Endothelial cell of umbilical vein (primary cell): Measurements from ENCODE around the gene VEGFA.

Source experiments
- EZH2 ChIP-seq: IDR thresholded peaks from 2 replicates; pipeline ENCODE4 v1.6.1; 2012; ENCODE audit warnings: borderline replicate concordance, low read depth, mild to moderate bottlenecking, moderate library complexity, low read length, inconsistent platforms; ENCODE audit not compliant: severe bottlenecking
- FOS ChIP-seq: IDR thresholded peaks from 2 replicates; pipeline ENCODE4 v1.6.1; 2011; ENCODE audit warnings: mild to moderate bottlenecking, low read length, moderate library complexity, borderline replicate concordance; ENCODE audit not compliant: insufficient read depth
- GATA2 ChIP-seq: IDR thresholded peaks from 2 replicates; pipeline ENCODE4 v1.7.0; 2011; ENCODE audit warnings: low read depth, mild to moderate bottlenecking, moderate library complexity, mixed read lengths, low read length; ENCODE audit not compliant: insufficient read length, insufficient read depth
- MYC ChIP-seq: IDR thresholded peaks from one replicate; pipeline ENCODE4 v1.6.1; 2011; ENCODE audit warnings: mild to moderate bottlenecking, low read depth, low read length
- POLR2A ChIP-seq: IDR thresholded peaks from 2 replicates; pipeline ENCODE4 v1.6.1; 2012; ENCODE audit warnings: low read depth, mild to moderate bottlenecking, control low read depth, low read length
- POLR2AphosphoS5 ChIP-seq: IDR thresholded peaks from 2 replicates; pipeline ENCODE4 v1.6.1; 2012; ENCODE audit warnings: low read depth, mild to moderate bottlenecking, control low read depth, low read length, moderate library complexity; ENCODE audit not compliant: insufficient read depth
- TF ChIP-seq, protein P1 (sequence below), 2 donors: IDR thresholded peaks; 1 replicate in 1 of 2; 2 replicates in 1 of 2; pipeline ENCODE4 v1.5.1; 2011; ENCODE audit warnings: low read length in 2 of 2, mild to moderate bottlenecking in 2 of 2, moderate library complexity in 2 of 2, control low read depth in 1 of 2, inconsistent platforms in 1 of 2, low read depth in 1 of 2; ENCODE audit not compliant: insufficient read depth in 1 of 2; ENCODE audit errors: extremely low read depth in 1 of 2

DNA sequence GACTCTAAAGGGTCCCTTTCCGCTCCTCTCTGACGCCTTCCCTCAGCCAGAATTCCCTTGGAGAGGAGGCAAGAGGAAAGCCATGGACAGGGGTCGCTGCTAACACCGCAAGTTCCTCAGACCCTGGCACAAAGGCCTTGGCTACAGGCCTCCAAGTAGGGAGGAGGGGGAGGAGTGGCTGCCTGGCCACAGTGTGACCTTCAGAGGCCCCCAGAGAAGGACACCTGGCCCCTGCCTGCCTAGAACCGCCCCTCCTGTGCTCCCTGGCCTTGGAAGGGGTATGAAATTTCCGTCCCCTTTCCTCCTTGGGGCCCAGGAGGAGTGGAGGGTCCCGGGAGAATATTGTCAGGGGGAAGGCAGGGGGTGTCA lies 2.7 kb downstream of the VEGFA start:
- TF ChIP-seq, protein P1, sequence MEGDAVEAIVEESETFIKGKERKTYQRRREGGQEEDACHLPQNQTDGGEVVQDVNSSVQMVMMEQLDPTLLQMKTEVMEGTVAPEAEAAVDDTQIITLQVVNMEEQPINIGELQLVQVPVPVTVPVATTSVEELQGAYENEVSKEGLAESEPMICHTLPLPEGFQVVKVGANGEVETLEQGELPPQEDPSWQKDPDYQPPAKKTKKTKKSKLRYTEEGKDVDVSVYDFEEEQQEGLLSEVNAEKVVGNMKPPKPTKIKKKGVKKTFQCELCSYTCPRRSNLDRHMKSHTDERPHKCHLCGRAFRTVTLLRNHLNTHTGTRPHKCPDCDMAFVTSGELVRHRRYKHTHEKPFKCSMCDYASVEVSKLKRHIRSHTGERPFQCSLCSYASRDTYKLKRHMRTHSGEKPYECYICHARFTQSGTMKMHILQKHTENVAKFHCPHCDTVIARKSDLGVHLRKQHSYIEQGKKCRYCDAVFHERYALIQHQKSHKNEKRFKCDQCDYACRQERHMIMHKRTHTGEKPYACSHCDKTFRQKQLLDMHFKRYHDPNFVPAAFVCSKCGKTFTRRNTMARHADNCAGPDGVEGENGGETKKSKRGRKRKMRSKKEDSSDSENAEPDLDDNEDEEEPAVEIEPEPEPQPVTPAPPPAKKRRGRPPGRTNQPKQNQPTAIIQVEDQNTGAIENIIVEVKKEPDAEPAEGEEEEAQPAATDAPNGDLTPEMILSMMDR (IDR thresholded peaks at IDR 0.05; ENCODE audit: extremely low read depth in 1 of 2, insufficient read depth in 1 of 2, low read depth in 1 of 2, low read length in 2 of 2) = no peak
- no peak for TF ChIP-seq MYC
- no peak for TF ChIP-seq EZH2
- TF ChIP-seq GATA2 = no peak
- no peak for TF ChIP-seq POLR2A
- TF ChIP-seq POLR2AphosphoS5 = no peak
- no peak for TF ChIP-seq FOS
